SK-N-MC (cell line): ENCODE results near the gene CMTM5.

Experiments
- EZH2 ChIP-seq: fragments of 200-600 bp; sonication (generic); IDR thresholded peaks from one replicate; pipeline ENCODE4 v1.6.1; 2017; ENCODE audit warnings: antibody characterized with exemption
- FOXP2 ChIP-seq: optimal IDR thresholded peaks from 2 replicates; pipeline ENCODE3; 2011; ENCODE audit warnings: mild to moderate bottlenecking, moderate library complexity; ENCODE audit not compliant: insufficient read depth; ENCODE audit errors: extremely low read length, control extremely low read depth
- POLR2AphosphoS5 ChIP-seq: IDR thresholded peaks from 2 replicates; pipeline ENCODE4 v1.6.1; 2012; ENCODE audit warnings: mild to moderate bottlenecking, low read depth, low read length, borderline replicate concordance

DNA sequence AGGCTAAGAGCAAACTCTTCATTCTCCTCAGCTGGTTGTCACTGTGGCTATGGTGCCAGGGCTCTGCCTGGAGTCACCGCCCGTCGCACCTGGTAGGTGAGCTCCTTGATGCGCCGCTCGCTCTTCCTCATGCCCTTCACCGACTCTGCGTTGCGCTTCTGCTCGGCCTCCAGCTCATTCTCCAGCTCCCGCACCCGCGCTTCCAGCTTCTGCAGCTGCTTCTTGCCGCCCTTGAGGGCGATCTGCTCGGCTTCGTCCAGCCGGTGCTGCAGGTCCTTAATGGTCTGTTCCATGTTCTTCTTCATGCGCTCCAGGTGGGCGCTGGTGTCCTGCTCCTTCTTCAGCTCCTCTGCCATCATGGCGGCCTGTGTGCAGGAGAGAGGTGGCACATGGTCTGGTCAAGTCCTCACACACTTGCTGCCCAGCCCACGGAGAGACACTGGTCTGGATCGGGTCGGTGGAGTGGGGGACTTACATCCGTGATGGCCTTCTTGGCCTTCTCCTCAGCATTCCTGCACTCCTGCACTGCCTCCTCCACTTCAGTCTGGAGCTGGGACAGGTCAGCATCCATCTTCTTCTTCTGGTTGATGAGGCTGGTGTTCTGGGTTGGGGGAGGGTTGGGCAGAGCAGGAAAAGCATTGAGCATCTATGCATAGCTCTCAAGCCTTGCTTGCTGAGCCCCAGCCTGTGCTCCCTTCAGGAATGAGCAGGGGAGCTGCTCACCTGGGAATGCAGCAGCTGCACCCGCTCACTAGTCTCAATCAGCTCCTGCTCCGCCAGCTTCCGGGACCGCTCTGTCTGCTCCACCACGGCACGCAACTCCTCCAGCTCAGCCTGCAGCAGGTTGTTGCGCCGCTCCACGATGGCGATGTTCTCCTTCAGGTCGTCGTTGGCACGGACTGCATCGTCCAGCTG lies 38.3 kb downstream of the CMTM5 start:
- TF ChIP-seq POLR2AphosphoS5 (no peak), EZH2 (no peak), FOXP2 (no peak)
